Thyroid gland (tissue), 4 donors: ENCODE measurements around the gene KIF13A. TPM values are rescaled to one million over a fixed set of nuclear protein-coding genes. Genes with fewer than 3 reads are reported as not detected.

Source experiments
- DNase-seq, 2 donors: peaks; one replicate each; pipeline ENCODE4 v3.0.0-alpha.2; 2019
- H3K27ac ChIP-seq, 3 donors: fragments of 200-600 bp; sonication (generic); 1 replicate in 2 of 3; 2 replicates in 1 of 3; pipeline ENCODE4 v1.5.1; 2016 to 2019; ENCODE audit warnings: mild to moderate bottlenecking in 1 of 3, moderate library complexity in 1 of 3
- H3K27me3 ChIP-seq: fragments of 200-600 bp; sonication (generic); one replicate; pipeline ENCODE4 v1.5.1; 2019
- H3K36me3 ChIP-seq, 2 donors: fragments of 200-600 bp; sonication (generic); one replicate each; pipeline ENCODE4 v1.5.1; 2016 to 2019
- H3K4me1 ChIP-seq, 2 donors: fragments of 200-600 bp; sonication (generic); one replicate each; pipeline ENCODE4 v1.5.1; 2017 to 2019
- H3K4me3 ChIP-seq, 3 donors: fragments of 200-600 bp; sonication (generic); replicated peaks in 1 of 3; 1 replicate in 2 of 3; 2 replicates in 1 of 3; pipeline ENCODE4 v1.5.1; 2016; ENCODE audit warnings: mild to moderate bottlenecking in 1 of 3
- H3K9me3 ChIP-seq: fragments of 200-600 bp; sonication (generic); one replicate; pipeline ENCODE4 v1.5.1; 2017
- POLR2A ChIP-seq, 2 donors: fragments of 450-650 bp; IDR thresholded peaks; one replicate each; pipeline ENCODE4 v1.6.1; 2017; ENCODE audit warnings: antibody characterized with exemption in 2 of 2, mild to moderate bottlenecking in 2 of 2, moderate library complexity in 1 of 2
- WGBS, 2 donors: methylation state at CpG; one replicate each; pipeline ENCODE4 v1.1.5; 2017; 5-methylcytosine and 5-hydroxymethylcytosine counted together
- intact Hi-C: fragments of 100-400 bp; cut with DNase I; formaldehyde crosslinking; loops from one replicate; pipeline ENCODE4 v1.15.1; 2023
- total RNA-seq, 4 donors: library from RNA; depleted of rRNA; stranded (reverse); fragments of >200 nt; gene quantifications; one replicate each; pipeline ENCODE4 v1.2.3, GENCODE V29; 2016
- TF ChIP-seq, protein P1 (sequence below), 6 experiments: fragments of 200-600 bp in 3 of 6; fragments of 450-650 bp in 3 of 6; sonication (generic) in 3 of 6; IDR thresholded peaks; one replicate each; pipeline ENCODE4 v1.5.1; 2016 to 2019; ENCODE audit warnings: antibody characterized with exemption in 6 of 6, mild to moderate bottlenecking in 2 of 6, inconsistent platforms in 1 of 6, moderate library complexity in 1 of 6

KIF13A gene
- total RNA-seq, 4 donors from 2014 or later, result 40.7 to 79.8 (median 66.4) TPM

DNA sequence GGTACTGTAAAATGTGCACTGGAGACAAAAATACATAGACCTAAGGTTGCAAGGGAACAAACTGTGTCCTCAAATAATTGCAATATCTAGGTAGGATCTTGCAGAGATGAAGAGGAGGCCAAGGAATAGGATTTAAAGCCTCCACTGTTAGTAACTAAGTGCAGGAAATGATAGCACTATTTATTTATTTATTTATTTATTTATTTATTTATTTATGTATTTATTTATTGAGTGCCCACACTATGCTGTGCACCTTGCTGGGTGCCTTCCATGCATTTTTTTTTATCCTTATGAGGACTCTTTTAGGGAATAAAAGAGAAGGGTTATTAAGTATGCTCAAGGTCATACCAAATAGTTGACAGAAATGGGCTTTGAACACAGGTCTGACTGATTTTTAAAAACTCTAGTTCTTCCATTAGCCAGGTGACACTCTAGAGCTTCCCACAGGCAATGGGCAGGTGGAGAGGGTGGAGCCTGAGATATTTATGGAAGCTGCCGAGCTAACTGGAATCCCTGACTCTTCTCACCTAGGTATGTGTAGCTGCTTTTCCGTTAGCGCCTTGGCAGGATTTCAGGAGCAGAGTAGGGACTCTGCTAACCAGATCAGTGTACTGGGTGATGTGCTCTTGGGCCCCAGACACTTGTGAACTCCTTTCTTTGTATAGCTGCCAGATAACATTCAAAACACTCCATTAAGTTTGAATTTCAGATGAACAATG is 268.0 kb downstream of the KIF13A start:
- 41 to 53% methylated on average over 3 of the region's 3 CpGs for WGBS, 2 donors
- Histone ChIP-seq H3K36me3 (no peaks in the 10 kb centered on the region), H3K4me3 (no peak overlapping the region), H3K27me3 (no peaks in the 10 kb centered on the region), H3K4me1 (no peaks in the 10 kb centered on the region), H3K9me3 (no peaks in the 10 kb centered on the region), H3K27ac (no peak overlapping the region)
- intact Hi-C loops, result no loop called here
- TF ChIP-seq POLR2A (IDR thresholded peaks at IDR 0.05), result no peak
- TF ChIP-seq, protein P1, sequence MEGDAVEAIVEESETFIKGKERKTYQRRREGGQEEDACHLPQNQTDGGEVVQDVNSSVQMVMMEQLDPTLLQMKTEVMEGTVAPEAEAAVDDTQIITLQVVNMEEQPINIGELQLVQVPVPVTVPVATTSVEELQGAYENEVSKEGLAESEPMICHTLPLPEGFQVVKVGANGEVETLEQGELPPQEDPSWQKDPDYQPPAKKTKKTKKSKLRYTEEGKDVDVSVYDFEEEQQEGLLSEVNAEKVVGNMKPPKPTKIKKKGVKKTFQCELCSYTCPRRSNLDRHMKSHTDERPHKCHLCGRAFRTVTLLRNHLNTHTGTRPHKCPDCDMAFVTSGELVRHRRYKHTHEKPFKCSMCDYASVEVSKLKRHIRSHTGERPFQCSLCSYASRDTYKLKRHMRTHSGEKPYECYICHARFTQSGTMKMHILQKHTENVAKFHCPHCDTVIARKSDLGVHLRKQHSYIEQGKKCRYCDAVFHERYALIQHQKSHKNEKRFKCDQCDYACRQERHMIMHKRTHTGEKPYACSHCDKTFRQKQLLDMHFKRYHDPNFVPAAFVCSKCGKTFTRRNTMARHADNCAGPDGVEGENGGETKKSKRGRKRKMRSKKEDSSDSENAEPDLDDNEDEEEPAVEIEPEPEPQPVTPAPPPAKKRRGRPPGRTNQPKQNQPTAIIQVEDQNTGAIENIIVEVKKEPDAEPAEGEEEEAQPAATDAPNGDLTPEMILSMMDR (IDR thresholded peaks at IDR 0.05), result no peak
- DNase-seq, result peak; percentile 6 to 21

DNA sequence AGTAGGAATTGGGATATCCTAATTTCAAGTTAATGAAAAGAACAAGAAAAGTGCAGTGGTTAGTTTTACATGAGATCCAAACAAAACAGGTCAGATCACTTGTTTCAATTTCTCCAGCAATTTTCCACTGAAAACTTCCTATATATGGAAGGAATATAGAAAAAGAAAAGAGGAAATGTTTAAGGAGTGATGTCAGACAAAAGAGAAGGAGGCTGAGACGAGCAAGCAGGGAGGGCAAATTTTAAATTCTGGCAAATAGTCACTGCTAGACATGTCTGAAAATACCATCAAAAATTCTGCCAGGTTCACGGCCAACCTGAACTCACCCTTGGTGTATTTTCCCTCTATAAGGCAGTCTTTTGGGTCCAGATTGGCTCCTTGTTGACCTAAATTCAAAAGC is 271.2 kb downstream of the KIF13A start:
- Histone ChIP-seq H3K36me3 (no peaks in the 10 kb centered on the region), H3K4me3 (no peak overlapping the region), H3K9me3 (no peaks in the 10 kb centered on the region), H3K27ac (no peak overlapping the region), H3K4me1 (no peaks in the 10 kb centered on the region), H3K27me3 (no peaks in the 10 kb centered on the region)
- WGBS, 2 donors, result 62 to 69% methylated on average over 2 of the region's 2 CpGs
- DNase-seq, result no peak
- intact Hi-C loops, result no loop called here
- no peak for TF ChIP-seq POLR2A (IDR thresholded peaks at IDR 0.05)
- TF ChIP-seq, protein P1 (IDR thresholded peaks at IDR 0.05), result no peak

DNA sequence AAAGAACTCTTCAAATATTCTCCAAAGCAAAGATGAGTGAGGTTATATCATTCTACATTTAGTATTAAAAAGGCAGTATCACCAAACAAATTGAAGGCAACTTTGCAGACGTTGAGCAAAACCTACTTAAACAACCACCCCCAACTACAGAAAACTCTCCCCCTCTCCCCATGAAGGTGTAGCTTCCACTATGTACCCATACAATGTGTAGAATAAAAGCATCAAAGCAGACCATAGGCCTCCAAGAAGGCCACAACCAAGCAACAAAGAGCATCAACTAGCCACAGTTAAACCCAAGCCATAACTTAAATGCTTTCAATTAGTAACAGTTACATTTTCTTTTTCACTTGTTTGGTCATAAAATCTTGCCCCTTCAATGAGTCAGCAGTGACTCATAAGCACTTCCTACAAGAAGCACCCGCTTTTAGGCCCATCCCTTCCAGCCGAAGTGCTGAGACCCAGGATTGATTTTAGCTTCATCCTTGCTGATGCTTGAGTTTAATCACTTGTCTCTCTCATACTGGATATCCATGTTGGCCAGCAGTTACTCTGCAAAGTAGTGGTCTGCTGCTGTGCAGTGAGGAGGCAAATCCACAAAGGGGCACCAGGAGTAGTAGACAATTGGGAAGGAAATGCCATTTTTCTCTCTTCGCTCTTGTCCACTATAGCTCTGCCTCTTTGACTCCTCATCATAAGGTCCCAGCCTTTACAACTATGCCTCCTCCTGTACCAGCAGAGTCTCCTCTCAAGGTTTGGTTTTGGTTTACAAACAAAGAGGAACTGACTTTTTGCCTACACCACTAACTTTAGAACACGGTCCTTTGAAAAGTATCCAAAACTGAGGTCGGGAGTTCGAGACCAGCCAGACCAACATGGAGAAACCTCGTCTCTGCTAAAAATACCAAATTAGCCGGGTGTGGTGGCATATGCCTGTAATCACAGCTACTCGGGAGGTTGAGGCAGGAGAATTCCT is 272.3 kb downstream of the KIF13A start:
- DNase-seq, result no peak
- no peaks in the 10 kb centered on the region for H3K36me3 ChIP-seq
- TF ChIP-seq, protein P1 (IDR thresholded peaks at IDR 0.05), result no peak
- no peak for TF ChIP-seq POLR2A (IDR thresholded peaks at IDR 0.05)
- intact Hi-C loops, result no loop called here
- no peak overlapping the region for H3K4me3 ChIP-seq
- no peak overlapping the region for H3K27ac ChIP-seq
- H3K4me1 ChIP-seq, result no peaks in the 10 kb centered on the region
- no peaks in the 10 kb centered on the region for H3K27me3 ChIP-seq
- no peaks in the 10 kb centered on the region for H3K9me3 ChIP-seq
- WGBS, 2 donors, result 72 to 80% methylated on average over 10 of the region's 10 CpGs

DNA sequence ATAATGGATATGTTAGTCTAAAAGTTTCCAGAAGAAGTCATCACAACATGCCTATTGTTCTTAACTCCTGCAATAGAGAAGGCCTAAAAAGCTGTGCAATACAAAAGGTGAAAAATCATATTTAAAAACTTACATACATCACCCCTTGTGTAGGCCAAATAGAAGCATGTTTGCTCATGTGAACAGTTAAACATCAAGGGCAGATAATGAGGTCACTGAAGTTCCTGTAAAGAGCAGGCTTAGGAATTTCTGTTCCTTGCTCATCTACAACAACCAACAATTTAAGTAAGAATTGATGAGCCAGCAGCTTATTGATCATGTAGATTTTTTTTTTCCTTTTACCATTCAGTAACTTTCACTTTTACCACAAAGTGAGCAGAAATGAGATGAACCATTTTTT is 273.3 kb downstream of the KIF13A start:
- intact Hi-C loops, result no loop called here

More for the DNA sequence above, 273.3 kb downstream of the KIF13A start:
- H3K4me3 ChIP-seq, result no peak overlapping the region
- no peak for DNase-seq
- no peak overlapping the region for H3K27ac ChIP-seq
- no peaks in the 10 kb centered on the region for H3K9me3 ChIP-seq
- H3K36me3 ChIP-seq, result no peaks in the 10 kb centered on the region
- TF ChIP-seq, protein P1 (IDR thresholded peaks at IDR 0.05), result no peak
- no peak for TF ChIP-seq POLR2A (IDR thresholded peaks at IDR 0.05)
- no peaks in the 10 kb centered on the region for H3K27me3 ChIP-seq
- no peaks in the 10 kb centered on the region for H3K4me1 ChIP-seq
